GM12878 (cell line): ENCODE measurements around the gene FAT1. TPM values are rescaled to one million over a fixed set of nuclear protein-coding genes. Genes with fewer than 3 reads are reported as not detected.

Experiments
- ATAC-seq: fragments of 200-7000 bp; cut with Tn5 transposase; 3 replicates; pipeline ENCODE4 v1.9.1; 2020; ENCODE audit warnings: mild to moderate bottlenecking, moderate library complexity
- BruUV-seq: library from RNA; stranded (reverse); fragments of 400-500 nt; replicated peaks from 2 replicates; lab custom pipeline; 2021; lab: Mats Ljungman, UMichigan
- CTCF ChIA-PET: fragments of 300-600 bp; sonication (Branson Sonifier 250); formaldehyde crosslinking; extraction: SDS; loops from one replicate; lab custom pipeline; 2021; ENCODE audit warnings: inconsistent platforms; lab: Yijun Ruan, JAX
- POLR2A ChIA-PET: fragments of 350-600 bp; formaldehyde crosslinking; extraction: SDS; loops from one replicate; lab custom pipeline; 2021; ENCODE audit warnings: inconsistent platforms; lab: Charles Lee
- RAD21 ChIA-PET: fragments of 300-600 bp; sonication (Branson Sonifier 250); formaldehyde crosslinking; loops from one replicate; lab custom pipeline; 2023; ENCODE audit warnings: antibody characterized with exemption; ENCODE audit not compliant: unreplicated experiment; lab: Charles Lee
- SMC1A ChIA-PET: fragments of 300-600 bp; sonication (Branson Sonifier 250); formaldehyde crosslinking; loops from one replicate; lab custom pipeline; 2023; ENCODE audit not compliant: unreplicated experiment, uncharacterized antibody; lab: Charles Lee
- DNase-seq: peaks from one replicate; pipeline ENCODE4 v3.0.0-alpha.2; 2011; ENCODE audit warnings: low read depth, low spot score
- FAIRE-seq: peaks from 3 replicates; lab custom pipeline; 2011; peaks lifted over from hg19 to GRCh38; lab: Jason Lieb, UNC
- H2AFZ ChIP-seq: 2 replicates; pipeline ENCODE4 v1.6.0; 2011; ENCODE audit warnings: low read depth, low read length, control low read depth; ENCODE audit not compliant: control insufficient read depth
- H3K27ac ChIP-seq: 2 replicates; pipeline ENCODE4 v1.5.1; 2011; ENCODE audit warnings: control low read depth; ENCODE audit not compliant: control insufficient read depth, insufficient read depth
- H3K27me3 ChIP-seq, 2 experiments: replicated peaks in 1 of 2; 2 replicates each; pipeline versions ENCODE4 v1.6.0 to v1.6.1; 2011; ENCODE audit warnings: low read length in 1 of 2; ENCODE audit not compliant: control insufficient read depth in 2 of 2, insufficient read depth in 2 of 2
- H3K36me3 ChIP-seq, 2 experiments: 2 replicates each; pipeline ENCODE4 v1.5.1; 2011; ENCODE audit warnings: low read length in 1 of 2; ENCODE audit not compliant: control insufficient read depth in 2 of 2, insufficient read depth in 2 of 2
- H3K4me1 ChIP-seq: 2 replicates; pipeline ENCODE4 v1.6.1; 2011; ENCODE audit warnings: mild to moderate bottlenecking, low read length, moderate library complexity, mixed read lengths; ENCODE audit not compliant: control insufficient read depth, insufficient read depth
- H3K4me2 ChIP-seq: 2 replicates; pipeline ENCODE4 v1.6.0; 2011; ENCODE audit warnings: control low read depth; ENCODE audit not compliant: control insufficient read depth, insufficient read depth
- H3K4me3 ChIP-seq: fragments of 200-600 bp; sonication (generic); 2 replicates; pipeline ENCODE4 v1.5.1; 2016
- H3K79me2 ChIP-seq: 2 replicates; pipeline ENCODE4 v1.6.0; 2011; ENCODE audit warnings: low read length; ENCODE audit not compliant: control insufficient read depth, insufficient read depth
- H3K9ac ChIP-seq: 2 replicates; pipeline ENCODE4 v1.8.0; 2011; ENCODE audit warnings: low read length, control low read depth, mixed read lengths; ENCODE audit not compliant: control insufficient read depth, insufficient read depth
- H3K9me3 ChIP-seq: replicated peaks from 3 replicates; pipeline ENCODE4 v1.5.1; 2011; ENCODE audit warnings: mild to moderate bottlenecking, low read length; ENCODE audit not compliant: control insufficient read depth, insufficient read depth
- H4K20me1 ChIP-seq: 2 replicates; pipeline ENCODE4 v1.6.0; 2011; ENCODE audit not compliant: control insufficient read depth, insufficient read depth
- EED ChIP-seq: sonication (generic); IDR thresholded peaks from 2 replicates; pipeline ENCODE4 v1.6.1; 2016; ENCODE audit warnings: antibody characterized with exemption, low read depth
- GABPA ChIP-seq: IDR thresholded peaks from 2 replicates; pipeline ENCODE4 v1.6.1; 2014; ENCODE audit warnings: antibody characterized with exemption, low read depth, mild to moderate bottlenecking, inconsistent platforms
- HDAC2 ChIP-seq: fragments of 200-600 bp; sonication (generic); IDR thresholded peaks from 2 replicates; pipeline ENCODE4 v1.6.1; 2017
- HDGF ChIP-seq: fragments of 450-650 bp; IDR thresholded peaks from 2 replicates; pipeline ENCODE4 v1.6.1; 2016; ENCODE audit warnings: antibody characterized with exemption
- KAT2A ChIP-seq: conservative IDR thresholded peaks from 2 replicates; pipeline ENCODE4 v1.6.1; 2011; ENCODE audit warnings: low read depth, low read length; ENCODE audit not compliant: control insufficient read depth
- NFXL1 ChIP-seq: fragments of 450-650 bp; IDR thresholded peaks from 2 replicates; pipeline ENCODE4 v1.6.1; 2017; ENCODE audit warnings: antibody characterized with exemption, mild to moderate bottlenecking, borderline replicate concordance
- PBX3 ChIP-seq: IDR thresholded peaks from 2 replicates; pipeline ENCODE4 v1.6.1; 2011; ENCODE audit warnings: mild to moderate bottlenecking, low read depth, low read length, moderate library complexity; ENCODE audit not compliant: insufficient replicate concordance
- SREBF2 ChIP-seq: IDR thresholded peaks from 2 replicates; pipeline ENCODE4 v1.6.1; 2012; ENCODE audit warnings: mild to moderate bottlenecking, low read length
- STAT3 ChIP-seq: IDR thresholded peaks from 2 replicates; pipeline ENCODE4 v1.6.1; 2011; ENCODE audit warnings: low read depth, low read length, improper control_type of control experiment
- YBX1 ChIP-seq: fragments of 450-650 bp; IDR thresholded peaks from 2 replicates; pipeline ENCODE4 v1.6.1; 2016; ENCODE audit warnings: antibody characterized with exemption
- ZNF622 ChIP-seq: fragments of 450-650 bp; IDR thresholded peaks from 2 replicates; pipeline ENCODE4 v1.6.1; 2017; ENCODE audit warnings: mild to moderate bottlenecking, inconsistent platforms
- WGBS: methylation state at CpG from one replicate; pipeline ENCODE4 v1.1.6; 2016; ENCODE audit warnings: low lambda C conversion rate; ENCODE audit not compliant: insufficient replicate concordance, insufficient coverage; ENCODE audit errors: missing lambda C conversion rate; 5-methylcytosine and 5-hydroxymethylcytosine counted together
- in situ Hi-C: fragments of 300-500 bp; cut with MboI; formaldehyde crosslinking; loops from 9 replicates; pipeline ENCODE4 v1.14.3; 2018; ENCODE audit warnings: mixed read lengths
- intact Hi-C: fragments of 100-400 bp; cut with micrococcal nuclease; formaldehyde crosslinking; loops from one replicate; pipeline ENCODE4 v1.14.2; 2022; ENCODE audit not compliant: unreplicated experiment
- polyA plus RNA-seq, 11 experiments: library from polyadenylated mRNA; depleted of rRNA in 4 of 11; unstranded in 6 of 11; stranded (reverse) in 5 of 11; fragments of >200 nt; fragmentation: Nextera tagmentation in 4 of 11; fragmentation: Illumina TruSeq in 1 of 11; extraction: Ambion mirVana in 4 of 11; extraction: Trizol in 1 of 11; gene quantifications; 1 replicate in 1 of 11; 2 replicates in 10 of 11; pipeline versions ENCODE4 v1.2.1 to v1.2.3, GENCODE V29; 2011 to 2016; ENCODE audit warnings: inconsistent platforms in 2 of 11, missing spikeins in 2 of 11, low read depth in 1 of 11
- total RNA-seq, 4 experiments: library from RNA; depleted of rRNA in 3 of 4; stranded (reverse); fragments of >200 nt in 3 of 4; fragmentation: Illumina TruSeq in 1 of 4; extraction: Trizol in 1 of 4; gene quantifications; 2 replicates each; pipeline versions ENCODE4 v1.2.1 to v1.2.3, GENCODE V29; 2013 to 2021
- TF ChIP-seq, protein P1 (sequence below): fragments of 450-650 bp; IDR thresholded peaks from 2 replicates; pipeline ENCODE4 v1.6.1; 2017; ENCODE audit warnings: borderline replicate concordance

Gene FAT1
- total and polyA plus RNA-seq, 10 of the 15 experiments (the other 5 are each of a cell fraction or from before 2014, with no cell fraction given), result 0.04 to 11.8 (median 0.11) TPM; not detected in 1

DNA sequence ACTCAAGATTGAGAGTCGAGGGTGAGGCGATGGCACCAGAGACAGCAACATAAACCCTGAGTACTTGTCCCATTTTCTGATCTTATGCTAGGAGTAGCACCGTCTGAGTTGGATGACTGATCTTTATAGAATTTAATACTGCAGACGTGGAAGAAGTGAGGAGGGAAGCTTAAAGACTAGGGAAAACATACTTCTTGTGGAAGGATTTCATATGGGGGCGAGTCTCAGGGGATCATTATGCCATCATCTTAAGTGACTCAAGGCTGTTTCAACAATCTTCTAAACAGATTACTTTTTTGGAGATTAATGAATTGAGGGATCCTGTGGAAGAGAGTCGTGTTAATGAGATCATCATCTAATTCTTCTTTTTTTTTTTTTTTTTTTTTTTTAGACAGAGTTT lies 17.2 kb upstream of the FAT1 start:
- Histone ChIP-seq H3K4me2 (no peak overlapping the region), H4K20me1 (no peaks in the 10 kb centered on the region), H3K27me3 (no peaks in the 10 kb centered on the region), H2AFZ (no peak overlapping the region), H3K4me1 (no peaks in the 10 kb centered on the region), H3K79me2 (no peaks in the 10 kb centered on the region), H3K27ac (no peak overlapping the region), H3K36me3 (no peaks in the 10 kb centered on the region), H3K9me3 (no peaks in the 10 kb centered on the region), H3K9ac (no peak overlapping the region), H3K4me3 (no peak overlapping the region)
- intact Hi-C loops (no loop called here), in situ Hi-C loops (no loop called here)
- DNase-seq, result no peak
- CTCF ChIA-PET, result no interaction called here
- TF ChIP-seq, protein P1, sequence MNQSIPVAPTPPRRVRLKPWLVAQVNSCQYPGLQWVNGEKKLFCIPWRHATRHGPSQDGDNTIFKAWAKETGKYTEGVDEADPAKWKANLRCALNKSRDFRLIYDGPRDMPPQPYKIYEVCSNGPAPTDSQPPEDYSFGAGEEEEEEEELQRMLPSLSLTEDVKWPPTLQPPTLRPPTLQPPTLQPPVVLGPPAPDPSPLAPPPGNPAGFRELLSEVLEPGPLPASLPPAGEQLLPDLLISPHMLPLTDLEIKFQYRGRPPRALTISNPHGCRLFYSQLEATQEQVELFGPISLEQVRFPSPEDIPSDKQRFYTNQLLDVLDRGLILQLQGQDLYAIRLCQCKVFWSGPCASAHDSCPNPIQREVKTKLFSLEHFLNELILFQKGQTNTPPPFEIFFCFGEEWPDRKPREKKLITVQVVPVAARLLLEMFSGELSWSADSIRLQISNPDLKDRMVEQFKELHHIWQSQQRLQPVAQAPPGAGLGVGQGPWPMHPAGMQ, result no peak
- TF ChIP-seq KAT2A (no peak), GABPA (no peak), PBX3 (no peak), NFXL1 (no peak), ZNF622 (no peak), HDAC2 (no peak), SREBF2 (no peak), STAT3 (no peak), HDGF (no peak), YBX1 (no peak), EED (no peak)
- POLR2A ChIA-PET, result no interaction called here
- SMC1A ChIA-PET, result no interaction called here
- FAIRE-seq, result no peak
- RAD21 ChIA-PET, result no interaction called here
- no TSS peak for BruUV-seq
- 21% methylated on average over 6 of the region's 6 CpGs for WGBS
- no peak for ATAC-seq
